Measurements from ENCODE around the gene RHBDL3. TPM values are rescaled to one million over a fixed set of nuclear protein-coding genes. Genes with fewer than 3 reads are reported as not detected.

The RHBDL3 gene
- total RNA-seq, 1 experiment from 2014 or later, result 12.5 TPM

GRCh38 chr17:32277284-32277683 is 11.7 kb downstream of the RHBDL3 start:
- no peaks in the 10 kb centered on the region for H3K23me2 ChIP-seq (ENCODE audit: insufficient read length, low read depth, low read length, poor library complexity, severe bottlenecking)
- no peak overlapping the region for H3T11ph ChIP-seq (ENCODE audit: low read length)
- H3K4me1 Mint-ChIP-seq, result peaks cover 61 to 84% of the 10 kb centered on the region in 2 experiments
- H3K56ac ChIP-seq (ENCODE audit: insufficient read length, low read depth, low read length), result no peak overlapping the region
- no peak overlapping the region for H3K14ac ChIP-seq (ENCODE audit: insufficient read depth, low read length)
- no CpG with 5 or more reads among the region's 6 CpGs for WGBS (ENCODE audit: extremely low coverage, insufficient read length, low lambda C conversion rate)
- H2BK12ac ChIP-seq (ENCODE audit: insufficient read length, low read depth, low read length), result no peak overlapping the region
- H3K9me3 ChIP-seq (ENCODE audit: control insufficient read depth, low read depth, low read length), result no peaks in the 10 kb centered on the region
- no peaks in the 10 kb centered on the region for H3K79me2 ChIP-seq (ENCODE audit: insufficient read depth, low read length)
- no peak overlapping the region for H4K91ac ChIP-seq (ENCODE audit: insufficient read length, low read depth, low read length)
- TF ChIP-seq, protein P1, sequence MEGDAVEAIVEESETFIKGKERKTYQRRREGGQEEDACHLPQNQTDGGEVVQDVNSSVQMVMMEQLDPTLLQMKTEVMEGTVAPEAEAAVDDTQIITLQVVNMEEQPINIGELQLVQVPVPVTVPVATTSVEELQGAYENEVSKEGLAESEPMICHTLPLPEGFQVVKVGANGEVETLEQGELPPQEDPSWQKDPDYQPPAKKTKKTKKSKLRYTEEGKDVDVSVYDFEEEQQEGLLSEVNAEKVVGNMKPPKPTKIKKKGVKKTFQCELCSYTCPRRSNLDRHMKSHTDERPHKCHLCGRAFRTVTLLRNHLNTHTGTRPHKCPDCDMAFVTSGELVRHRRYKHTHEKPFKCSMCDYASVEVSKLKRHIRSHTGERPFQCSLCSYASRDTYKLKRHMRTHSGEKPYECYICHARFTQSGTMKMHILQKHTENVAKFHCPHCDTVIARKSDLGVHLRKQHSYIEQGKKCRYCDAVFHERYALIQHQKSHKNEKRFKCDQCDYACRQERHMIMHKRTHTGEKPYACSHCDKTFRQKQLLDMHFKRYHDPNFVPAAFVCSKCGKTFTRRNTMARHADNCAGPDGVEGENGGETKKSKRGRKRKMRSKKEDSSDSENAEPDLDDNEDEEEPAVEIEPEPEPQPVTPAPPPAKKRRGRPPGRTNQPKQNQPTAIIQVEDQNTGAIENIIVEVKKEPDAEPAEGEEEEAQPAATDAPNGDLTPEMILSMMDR (conservative IDR thresholded peaks at IDR 0.05), result no peak
- peaks cover 0 to 4% (median 2%) of the 10 kb centered on the region in 3 experiments; a peak in 2 of 7 replicates for H3K36me3 Mint-ChIP-seq (ENCODE audit: insufficient read depth in 1 of 3, low read depth in 3 of 3)
- H2AFZ ChIP-seq (ENCODE audit: low read length), result no peak overlapping the region
- DNase-seq, result peak; percentile 79
- peak overlapping the region in 1 of 3 experiments; percentile 52; a peak in 1 of 7 replicates for H3K27ac Mint-ChIP-seq
- peaks cover 14% of the 10 kb centered on the region for H3K4me1 ChIP-seq (ENCODE audit: insufficient read depth, low read length)
- H3K27ac ChIP-seq (ENCODE audit: insufficient read length, low read depth, low read length), result no peak overlapping the region
- H3K18ac ChIP-seq (ENCODE audit: insufficient read length, low read depth, low read length), result no peak overlapping the region
- H3K4me2 ChIP-seq (ENCODE audit: insufficient read depth, insufficient read length, low read length), result no peak overlapping the region
- H3K27me3 ChIP-seq (ENCODE audit: insufficient read depth, low read length), result no peaks in the 10 kb centered on the region
- H3K23ac ChIP-seq (ENCODE audit: insufficient read length, low read depth, low read length), result no peak overlapping the region
- no peak overlapping the region for H2BK20ac ChIP-seq (ENCODE audit: low read depth, low read length, poor library complexity, severe bottlenecking)
- H4K8ac ChIP-seq (replicated peaks; ENCODE audit: insufficient read length, low read depth, low read length), result no peak overlapping the region
- H3K4ac ChIP-seq (ENCODE audit: low read depth, low read length), result no peak overlapping the region
- H3K4me3 Mint-ChIP-seq, result no peak overlapping the region
- H2BK15ac ChIP-seq (ENCODE audit: low read depth, low read length), result no peak overlapping the region
- H3K9ac ChIP-seq (ENCODE audit: extremely low read depth, insufficient read length, low read length), result no peak overlapping the region
- H3K79me1 ChIP-seq (ENCODE audit: insufficient read depth, low read depth, low read length, poor library complexity, severe bottlenecking), result no peaks in the 10 kb centered on the region
- H2AK5ac ChIP-seq (ENCODE audit: insufficient read length, low read length), result no peak overlapping the region
- no peak overlapping the region for H2BK5ac ChIP-seq (ENCODE audit: insufficient read length, low read length)
- no peak overlapping the region for H2BK120ac ChIP-seq (ENCODE audit: low read depth, low read length, poor library complexity, severe bottlenecking)
- no peaks in the 10 kb centered on the region for H3K9me3 Mint-ChIP-seq
- peaks cover 2% of the 10 kb centered on the region for H4K20me1 ChIP-seq (ENCODE audit: control insufficient read depth, insufficient read depth, insufficient read length)
- peaks cover 27% of the 10 kb centered on the region for H3K27me3 Mint-ChIP-seq (ENCODE audit: low read depth)
- no peak overlapping the region for H4K5ac ChIP-seq (ENCODE audit: insufficient read length, low read depth, low read length)
